CD14-positive monocyte (primary cell): ENCODE measurements around the gene STX12. TPM values are rescaled to one million over a fixed set of nuclear protein-coding genes. Genes with fewer than 3 reads are reported as not detected.
A peak's percentile ranks its signal among the peaks of the same experiment; 100 is the strongest.

Experiments
- DNase-seq, 3 donors: peaks; one replicate each; pipeline ENCODE4 v3.0.0-alpha.2; 2011 to 2022
- H2AFZ ChIP-seq: 2 replicates; pipeline ENCODE4 v1.6.0; 2012; ENCODE audit warnings: mild to moderate bottlenecking, low read depth, low read length, inconsistent platforms; ENCODE audit not compliant: insufficient read depth, poor library complexity, severe bottlenecking
- H3K27ac ChIP-seq, 2 donors: 1 replicate in 1 of 2; 2 replicates in 1 of 2; pipeline ENCODE4 v1.5.1; 2012 to 2013; ENCODE audit warnings: low read length in 2 of 2, control low read depth in 1 of 2, inconsistent platforms in 1 of 2, low read depth in 1 of 2, mild to moderate bottlenecking in 1 of 2
- H3K27me3 ChIP-seq, 2 donors: one replicate each; pipeline versions ENCODE4 v1.6.0 to v1.6.1; 2011 to 2013; ENCODE audit warnings: low read length in 2 of 2; ENCODE audit not compliant: control insufficient read depth in 2 of 2, insufficient read depth in 2 of 2
- H3K36me3 ChIP-seq, 2 donors: replicated peaks in 1 of 2; 1 replicate in 1 of 2; 2 replicates in 1 of 2; pipeline versions ENCODE4 v1.5.1 to v1.6.1; 2012 to 2013; ENCODE audit warnings: low read length in 2 of 2, control low read depth in 1 of 2, inconsistent platforms in 1 of 2, mild to moderate bottlenecking in 1 of 2; ENCODE audit not compliant: insufficient read depth in 2 of 2, control insufficient read depth in 1 of 2
- H3K4me1 ChIP-seq, 2 donors: 1 replicate in 1 of 2; 2 replicates in 1 of 2; pipeline versions ENCODE4 v1.5.1 to v1.6.1; 2012 to 2013; ENCODE audit warnings: low read length in 2 of 2, control low read depth in 1 of 2, inconsistent platforms in 1 of 2, mild to moderate bottlenecking in 1 of 2, moderate library complexity in 1 of 2; ENCODE audit not compliant: insufficient read depth in 2 of 2, control insufficient read depth in 1 of 2
- H3K4me2 ChIP-seq: replicated peaks from 2 replicates; pipeline ENCODE3; 2012; ENCODE audit warnings: low read length, moderate library complexity, mild to moderate bottlenecking; ENCODE audit not compliant: poor library complexity, severe bottlenecking; ENCODE audit errors: extremely low read depth
- H3K4me3 ChIP-seq, 3 experiments: fragments of 200-600 bp in 1 of 3; sonication (generic) in 1 of 3; replicated peaks in 1 of 3; 1 replicate in 2 of 3; 2 replicates in 1 of 3; pipeline ENCODE4 v1.5.1; 2011 to 2013; ENCODE audit warnings: low read length in 3 of 3, mild to moderate bottlenecking in 3 of 3, control low read depth in 2 of 3, low read depth in 2 of 3, inconsistent platforms in 1 of 3, moderate library complexity in 1 of 3
- H3K79me2 ChIP-seq: 2 replicates; pipeline ENCODE4 v1.6.0; 2012; ENCODE audit warnings: mild to moderate bottlenecking, control low read depth, inconsistent platforms, low read length, moderate library complexity; ENCODE audit not compliant: insufficient read depth
- H3K9ac ChIP-seq: 2 replicates; pipeline ENCODE4 v1.6.0; 2017; ENCODE audit warnings: low read length, mild to moderate bottlenecking; ENCODE audit not compliant: insufficient read depth, poor library complexity, severe bottlenecking
- H3K9me3 ChIP-seq, 2 donors: replicated peaks in 1 of 2; 1 replicate in 1 of 2; 2 replicates in 1 of 2; pipeline versions ENCODE4 v1.5.1 to v1.6.1; 2012 to 2013; ENCODE audit warnings: low read length in 2 of 2, control low read depth in 1 of 2; ENCODE audit not compliant: control insufficient read depth in 1 of 2, insufficient read depth in 1 of 2
- H4K20me1 ChIP-seq: 2 replicates; pipeline ENCODE4 v1.6.0; 2012; ENCODE audit warnings: mild to moderate bottlenecking, low read length, control low read depth, moderate library complexity; ENCODE audit not compliant: insufficient read depth
- H3K27ac Mint-ChIP-seq, 7 donors: one replicate each; pipeline ENCODE4 v1.8.0; 2020; ENCODE audit warnings: mild to moderate bottlenecking in 7 of 7, mixed read lengths in 7 of 7, moderate library complexity in 6 of 7, inconsistent platforms in 2 of 7
- H3K27me3 Mint-ChIP-seq, 3 donors: one replicate each; pipeline ENCODE4 v1.8.0; 2021 to 2022; ENCODE audit warnings: low read depth in 3 of 3, mild to moderate bottlenecking in 3 of 3, mixed read lengths in 3 of 3, moderate library complexity in 3 of 3, inconsistent platforms in 1 of 3
- H3K36me3 Mint-ChIP-seq, 2 donors: one replicate each; pipeline ENCODE4 v1.8.0; 2020; ENCODE audit warnings: mixed read lengths in 2 of 2, inconsistent platforms in 1 of 2, mild to moderate bottlenecking in 1 of 2
- H3K4me1 Mint-ChIP-seq: one replicate; pipeline ENCODE4 v1.8.0; 2020; ENCODE audit warnings: mild to moderate bottlenecking, mixed read lengths
- H3K4me3 Mint-ChIP-seq, 2 donors: one replicate each; pipeline ENCODE4 v1.8.0; 2020; ENCODE audit warnings: mild to moderate bottlenecking in 2 of 2, mixed read lengths in 2 of 2, moderate library complexity in 1 of 2
- H3K9me3 Mint-ChIP-seq, 7 donors: one replicate each; pipeline ENCODE4 v1.8.0; 2020 to 2022; ENCODE audit warnings: mixed read lengths in 7 of 7, mild to moderate bottlenecking in 6 of 7, moderate library complexity in 6 of 7, inconsistent platforms in 2 of 7
- CTCF ChIP-seq: fragments of 200-600 bp; IDR thresholded peaks from one replicate; pipeline ENCODE4 v1.8.0; 2022; ENCODE audit warnings: antibody characterized with exemption, mild to moderate bottlenecking
- WGBS: methylation state at CpG from one replicate; pipeline ENCODE4 v1.1.5; 2013; ENCODE audit warnings: missing lambda C conversion rate; ENCODE audit not compliant: insufficient coverage; 5-methylcytosine and 5-hydroxymethylcytosine counted together
- intact Hi-C, 2 donors: fragments of 100-400 bp; cut with micrococcal nuclease; formaldehyde crosslinking; loops; one replicate each; pipeline versions ENCODE4 v1.15.0 to v1.15.1; 2023
- polyA plus RNA-seq, 3 donors: library from polyadenylated mRNA; depleted of rRNA in 1 of 3; unstranded in 2 of 3; stranded (reverse) in 1 of 3; fragments of 300-500 nt in 2 of 3; fragments of >200 nt in 1 of 3; fragmentation: Illumina TruSeq in 2 of 3; gene quantifications; 1 replicate in 2 of 3; 2 replicates in 1 of 3; pipeline ENCODE4 v1.2.3, GENCODE V29; 2012 to 2021

Gene STX12
- polyA plus RNA-seq, 3 donors, result 29.4 to 49.4 (median 36.2) TPM

GRCh38 chr1:27759236-27759635 lies 13.8 kb upstream of the STX12 start:
- H3K4me3 ChIP-seq, result no peak overlapping the region
- no peaks in the 10 kb centered on the region for H3K27me3 ChIP-seq
- Mint-ChIP-seq H3K9me3 (no peaks in the 10 kb centered on the region), H3K4me1 (no peaks in the 10 kb centered on the region), H3K36me3 (peaks cover 54 to 72% of the 10 kb centered on the region in 2 donors), H3K27ac (no peak overlapping the region), H3K27me3 (no peaks in the 10 kb centered on the region), H3K4me3 (no peak overlapping the region)
- peaks cover 50 to 70% of the 10 kb centered on the region in 2 donors for H3K36me3 ChIP-seq
- H4K20me1 ChIP-seq, result no peaks in the 10 kb centered on the region
- H3K79me2 ChIP-seq, result no peaks in the 10 kb centered on the region
- H3K9me3 ChIP-seq, result no peaks in the 10 kb centered on the region
- no peak overlapping the region for H3K27ac ChIP-seq
- H3K4me1 ChIP-seq, result no peaks in the 10 kb centered on the region
- no peak for DNase-seq
- WGBS, result 83% methylated on average over 1 of the region's 2 CpGs
- no peak overlapping the region for H3K4me2 ChIP-seq
- intact Hi-C loops, result no loop called here
- no peak overlapping the region for H3K9ac ChIP-seq
- no peak for TF ChIP-seq CTCF
- no peak overlapping the region for H2AFZ ChIP-seq

GRCh38 chr1:27760426-27760825 lies 12.6 kb upstream of the STX12 start:
- Histone ChIP-seq H3K36me3 (peaks cover 39 to 58% of the 10 kb centered on the region in 2 donors), H2AFZ (no peak overlapping the region), H3K9ac (no peak overlapping the region), H3K4me2 (no peak overlapping the region), H3K9me3 (no peaks in the 10 kb centered on the region), H4K20me1 (no peaks in the 10 kb centered on the region), H3K79me2 (no peaks in the 10 kb centered on the region), H3K27me3 (no peaks in the 10 kb centered on the region), H3K4me3 (no peak overlapping the region), H3K27ac (no peak overlapping the region), H3K4me1 (no peaks in the 10 kb centered on the region)
- Mint-ChIP-seq H3K27ac (peak overlapping the region in 3 of 7 donors; percentile 3 to 71 (median 40)), H3K4me1 (no peaks in the 10 kb centered on the region), H3K9me3 (no peaks in the 10 kb centered on the region), H3K27me3 (no peaks in the 10 kb centered on the region), H3K4me3 (no peak overlapping the region), H3K36me3 (peaks cover 42 to 62% of the 10 kb centered on the region in 2 donors)
- intact Hi-C loops, result no loop called here
- WGBS, result 100% methylated on average over 1 of the region's 3 CpGs
- no peak for DNase-seq
- no peak for TF ChIP-seq CTCF
